GM03348 (cell line): ENCODE measurements around the gene TCL1B.
"Not testable (repeated sequence)": the region's sequence is repeated elsewhere in the genome, so short reads cannot be mapped to it uniquely, and the experiment has no call there.

ENCODE experiments used
- DNase-seq: peaks from one replicate; pipeline ENCODE4 v3.0.0; 2012; ENCODE audit warnings: low spot score

Gene TCL1B, protein sequence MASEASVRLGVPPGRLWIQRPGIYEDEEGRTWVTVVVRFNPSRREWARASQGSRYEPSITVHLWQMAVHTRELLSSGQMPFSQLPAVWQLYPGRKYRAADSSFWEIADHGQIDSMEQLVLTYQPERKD

GRCh38 chr14:95685978-95686922 lies at the start of gene TCL1B:
TSS of gene TCL1B (plus strand) at chr14:95686426. CDS start at chr14:95686468, 42 bp downstream.
- DNase-seq: no peak

DNA sequence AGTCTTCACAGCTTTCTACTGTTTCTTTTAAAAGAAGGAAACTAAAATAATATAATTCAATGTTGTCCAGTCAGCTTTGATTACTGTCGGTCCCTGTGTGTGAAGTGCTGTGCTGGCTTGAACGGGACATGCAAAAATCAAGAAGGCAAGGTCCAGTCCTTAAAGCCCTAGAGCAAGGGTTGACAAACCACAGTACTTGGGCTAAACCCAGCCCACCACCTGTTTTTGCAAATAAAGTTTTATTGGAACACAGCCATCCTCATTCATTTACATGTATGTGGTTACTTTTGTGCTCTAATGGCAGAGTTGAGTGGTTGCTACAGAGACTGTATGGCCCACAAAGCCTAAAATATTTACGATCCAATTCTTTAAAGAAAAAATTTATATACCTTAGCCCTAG lies 41.2 kb upstream of the TCL1B start:
- DNase-seq: no peak

DNA sequence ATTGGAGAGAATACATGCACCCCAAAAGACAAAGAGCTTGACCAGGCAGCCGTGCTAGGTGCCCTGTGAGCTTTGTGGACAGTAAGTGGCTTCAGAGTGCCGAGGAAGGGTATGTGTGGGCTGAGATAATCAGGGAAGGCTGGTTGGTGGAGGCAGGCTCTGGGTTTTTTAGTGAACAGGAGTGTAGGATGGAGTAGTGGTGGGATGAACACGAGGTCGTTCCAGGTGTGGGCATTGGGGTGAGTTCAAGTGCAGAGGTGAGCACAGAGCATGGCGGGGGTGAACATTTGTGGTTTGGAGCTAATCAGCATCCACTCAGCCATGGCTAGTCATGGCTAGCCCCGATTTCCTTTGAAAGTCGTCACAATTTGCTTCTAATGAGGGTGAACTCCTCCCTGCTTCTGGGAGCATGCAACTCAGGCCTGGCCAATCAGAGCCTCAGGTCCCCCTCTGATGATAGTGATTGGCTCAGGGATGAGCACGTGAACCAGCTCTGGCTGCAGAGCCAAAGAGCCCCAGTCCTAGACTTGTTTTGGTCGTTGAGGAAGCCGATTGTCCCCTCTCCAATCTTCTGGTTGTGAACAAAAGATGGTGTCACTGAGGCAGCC lies 40.7 kb upstream of the TCL1B start:
- DNase-seq: no peak

DNA sequence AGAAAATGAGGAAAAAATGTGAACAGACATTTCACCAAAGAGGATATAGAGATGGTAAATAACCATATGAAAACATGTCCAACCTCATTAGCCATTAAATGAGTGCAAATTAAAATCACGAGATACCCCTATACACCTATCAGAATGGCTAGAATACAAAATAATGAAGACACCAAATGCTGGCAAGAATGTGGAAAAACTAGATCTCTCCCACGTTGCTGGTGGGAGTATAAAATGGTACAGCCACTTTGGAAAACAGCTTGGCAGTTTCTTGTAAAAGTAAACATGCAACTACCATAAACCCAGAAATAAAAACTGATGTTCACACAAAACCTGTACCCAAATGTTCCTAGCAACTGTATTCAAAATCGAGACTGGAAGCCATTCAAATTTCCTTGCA lies 38.3 kb upstream of the TCL1B start:
- no peak for DNase-seq

- DNase-seq: no peak
These were observed 37.0 kb upstream of the TCL1B start for GRCh38 chr14:95649230-95649629.

GRCh38 chr14:95651028-95651427 lies 35.2 kb upstream of the TCL1B start:
- DNase-seq: no peak

DNA sequence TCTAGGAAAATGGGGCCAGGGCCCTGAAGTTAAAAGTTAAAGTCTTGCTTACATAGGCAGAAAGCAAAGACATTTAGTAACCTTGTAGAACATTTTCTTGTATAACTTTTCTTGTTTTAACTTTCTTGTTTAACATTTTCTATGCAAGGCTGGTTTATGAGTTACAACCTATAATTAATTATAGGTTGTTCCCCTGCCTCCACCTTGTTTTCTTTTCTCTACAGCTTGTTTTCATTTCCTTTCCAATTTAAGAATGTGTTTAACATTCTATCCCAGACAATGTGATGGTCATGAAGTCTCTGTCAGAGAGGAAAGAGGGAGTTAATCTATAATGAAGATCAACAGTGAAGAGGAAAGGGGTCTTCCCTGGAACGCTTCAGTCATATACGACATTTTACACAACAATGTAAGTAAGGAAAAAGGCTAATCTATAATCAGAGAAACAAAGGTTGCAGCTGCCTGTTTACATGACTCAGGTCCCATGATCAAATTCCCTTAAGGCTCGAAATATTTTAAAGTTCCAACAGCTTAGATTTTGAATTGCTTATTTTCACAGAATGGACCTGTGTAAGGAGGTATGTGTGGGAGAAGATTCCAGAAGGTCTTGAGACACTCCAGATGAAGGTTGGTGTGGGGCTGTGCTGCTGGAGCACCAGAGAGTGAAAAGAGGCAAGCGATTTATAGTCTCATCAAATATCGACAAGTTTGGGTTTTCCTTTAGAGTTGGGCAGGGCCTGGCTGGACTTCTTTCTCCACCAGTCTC lies 34.2 kb upstream of the TCL1B start:
- DNase-seq: no peak

DNA sequence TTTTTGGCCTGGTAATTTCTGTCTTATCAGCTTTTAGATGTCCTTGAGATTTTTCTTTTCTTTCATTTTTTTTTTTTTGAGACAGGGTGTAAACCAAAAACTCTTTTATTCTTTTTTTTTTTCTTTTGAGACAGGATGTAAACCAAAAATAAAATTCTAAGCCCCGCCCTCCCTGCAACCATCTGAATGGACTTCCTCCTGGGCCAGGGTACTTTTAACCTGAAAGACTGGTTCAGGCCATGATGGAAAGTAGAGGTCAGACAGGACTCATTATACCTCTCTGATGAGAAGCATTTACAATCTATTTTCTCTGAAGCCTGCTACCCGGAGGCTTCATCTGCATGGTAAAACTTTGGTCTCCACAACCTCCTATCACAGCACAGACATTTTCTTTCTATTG lies 33.5 kb upstream of the TCL1B start:
- no peak for DNase-seq

DNA sequence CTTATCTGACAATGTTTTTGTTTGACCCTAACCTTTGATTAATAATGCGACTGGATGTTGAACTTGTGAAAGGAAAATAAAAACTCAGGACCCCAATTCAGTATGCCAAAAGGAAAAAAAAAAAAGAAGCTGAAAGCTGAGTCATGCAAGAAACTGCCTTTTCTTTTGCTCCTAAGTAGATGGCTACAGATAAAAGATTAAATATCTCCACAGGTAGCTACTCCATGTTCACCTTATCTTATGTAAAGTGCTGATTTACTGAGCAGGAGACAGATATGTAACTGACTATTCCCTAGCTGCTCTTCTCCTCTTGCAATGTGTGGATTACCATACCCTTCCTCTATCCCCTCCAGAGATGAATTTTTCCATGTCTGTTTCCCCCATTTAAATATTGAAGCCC lies 30.8 kb upstream of the TCL1B start:
- no peak for DNase-seq

DNA sequence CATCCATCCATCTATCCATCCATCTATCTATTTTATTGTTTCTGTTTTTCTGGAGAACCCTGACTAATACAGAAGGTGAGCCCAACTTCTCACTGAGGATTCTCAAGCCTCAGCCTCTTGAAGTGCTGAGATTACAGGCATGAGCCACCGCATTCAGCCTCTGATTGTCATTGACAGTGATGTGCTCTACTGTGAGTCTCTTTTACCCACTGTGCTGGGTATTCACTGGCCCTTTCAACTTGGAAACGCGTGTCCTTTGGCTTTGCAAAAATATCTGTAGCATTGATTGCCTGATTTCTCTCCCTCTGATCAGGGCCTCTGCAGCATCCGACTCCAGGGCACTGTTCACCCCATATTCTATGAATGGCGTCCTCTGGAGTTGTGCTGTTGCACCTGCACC lies 29.6 kb upstream of the TCL1B start:
- no peak for DNase-seq

- DNase-seq: no peak
These were observed 28.8 kb upstream of the TCL1B start for GRCh38 chr14:95657454-95657853.

- DNase-seq: no peak
These were observed 26.8 kb upstream of the TCL1B start for GRCh38 chr14:95659293-95659989.

- no peak for DNase-seq
These were observed 26.2 kb upstream of the TCL1B start for GRCh38 chr14:95659990-95660385.

DNA sequence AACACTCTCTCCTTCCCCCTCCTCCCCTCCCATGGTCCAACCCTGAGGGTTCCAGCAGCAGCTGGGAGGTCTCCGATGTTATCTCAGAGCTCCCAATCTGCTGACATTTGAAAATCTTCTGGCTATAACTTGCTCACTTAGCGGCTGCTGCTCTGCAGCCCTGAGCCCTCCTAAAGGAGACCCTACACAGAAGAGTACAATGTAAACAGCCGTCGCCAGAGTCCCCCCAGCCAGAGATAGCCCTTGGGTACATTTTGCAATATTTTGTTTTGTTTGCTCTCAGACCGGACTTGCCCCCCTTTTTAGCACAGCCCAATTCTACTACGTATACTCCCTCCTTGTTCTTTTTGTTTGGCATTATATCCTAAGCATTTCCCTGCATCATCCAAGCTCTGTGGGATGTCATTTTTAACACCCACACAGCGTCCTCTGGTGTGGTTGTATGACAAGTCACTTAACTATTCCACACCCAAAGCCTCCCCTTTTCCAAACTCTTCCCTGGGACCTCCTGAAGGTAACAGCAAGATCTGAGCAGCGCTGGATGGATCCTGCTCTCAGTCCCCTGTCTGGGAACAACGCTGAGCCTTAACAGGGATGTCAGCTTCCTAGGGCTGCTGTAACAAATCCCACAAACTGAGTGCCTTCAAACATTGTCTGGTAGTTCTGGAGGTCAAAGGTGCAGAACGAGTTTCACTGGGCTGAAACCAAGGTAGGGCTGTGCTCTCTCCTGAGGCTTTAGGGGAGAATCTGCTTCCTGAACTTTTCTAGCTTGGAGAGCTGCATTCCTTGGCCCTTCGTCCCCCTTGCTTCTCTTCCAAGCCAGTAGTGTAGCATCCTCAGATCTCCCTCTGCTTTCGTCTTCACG lies 25.3 kb upstream of the TCL1B start:
- DNase-seq: no peak

GRCh38 chr14:95662376-95663186 lies 23.6 kb upstream of the TCL1B start:
- no peak for DNase-seq

- no peak for DNase-seq
These were observed 22.9 kb upstream of the TCL1B start for GRCh38 chr14:95663226-95663797.

DNA sequence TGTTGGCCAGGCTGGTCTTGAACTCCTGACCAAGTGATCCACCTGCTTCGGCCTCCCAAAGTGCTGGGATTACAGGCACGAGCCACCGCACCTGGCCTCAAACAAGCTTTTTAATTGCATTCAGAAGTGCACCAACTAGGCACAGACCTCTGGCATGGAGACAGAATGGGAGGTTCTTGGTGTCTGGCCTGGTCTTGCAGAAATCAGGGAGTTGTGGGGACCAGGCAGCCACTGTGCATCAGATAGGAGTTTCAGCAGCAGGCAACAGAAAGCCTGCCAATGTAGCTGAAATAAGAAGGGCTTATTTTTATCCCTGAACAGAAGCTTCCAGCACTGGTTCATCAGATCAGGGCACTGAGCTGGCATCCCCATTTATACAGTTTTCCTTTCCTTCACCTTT lies 22.2 kb upstream of the TCL1B start:
- DNase-seq: no peak

GRCh38 chr14:95664546-95664945 lies 21.7 kb upstream of the TCL1B start:
- no peak for DNase-seq

- not testable (repeated sequence) for DNase-seq
These were observed 20.7 kb upstream of the TCL1B start for GRCh38 chr14:95665530-95665929.

- no peak for DNase-seq
These were observed 19.8 kb upstream of the TCL1B start for GRCh38 chr14:95666450-95666849.
